ENCODE measurements around the gene GPC3. TPM values are rescaled to one million over a fixed set of nuclear protein-coding genes. Genes with fewer than 3 reads are reported as not detected.

Gene GPC3
- total and polyA plus RNA-seq, 2 donors (not counting 3 experiments of a cell fraction or from before 2014, with no cell fraction given), result not detected

DNA sequence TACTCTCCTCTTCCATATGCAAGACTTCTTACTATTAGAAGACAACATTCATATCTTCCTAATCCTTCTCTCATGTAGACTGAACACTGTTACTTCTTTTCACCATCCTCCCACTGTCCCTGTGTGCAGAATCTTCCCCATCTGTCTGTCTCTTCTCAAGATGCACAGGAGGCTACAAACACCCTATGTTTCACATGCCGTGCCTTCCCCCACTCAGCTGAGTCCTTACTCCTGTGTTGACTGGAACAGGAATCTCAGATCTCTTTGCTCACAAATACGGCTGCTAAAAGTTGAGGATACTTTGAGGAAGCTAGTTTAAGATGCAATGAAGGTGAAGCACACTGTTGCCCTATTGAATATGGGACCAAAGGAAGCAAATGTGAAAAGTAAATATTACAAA is 401.6 kb downstream of the GPC3 start:
- intact Hi-C loops (cut with micrococcal nuclease) (no loop called here), dilution Hi-C loops (cut with MboI; ENCODE audit: extremely low pct_ligation_motif_present, low sequenced_read_pairs) (no loop called here)
- Histone ChIP-seq H3K27ac (ENCODE audit: insufficient read depth, low read depth, low read length) (no peak overlapping the region), H2AFZ (ENCODE audit: low read depth, low read length) (no peak overlapping the region), H3K9me1 (replicated peaks; ENCODE audit: control insufficient read depth, extremely low read depth, insufficient read depth, low read length) (no peaks in the 10 kb centered on the region), H4K20me1 (replicated peaks; ENCODE audit: control insufficient read depth, extremely low read depth, insufficient read depth, low read length) (no peaks in the 10 kb centered on the region), H3K36me3 (ENCODE audit: control insufficient read depth in 2 of 2, extremely low read depth in 1 of 2, insufficient read depth in 2 of 2, low read length in 2 of 2) (no peaks in the 10 kb centered on the region), H3K27me3 (ENCODE audit: control insufficient read depth in 2 of 2, insufficient read depth in 2 of 2, low read length in 2 of 2) (no peaks in the 10 kb centered on the region), H3K79me2 (ENCODE audit: control insufficient read depth, insufficient read depth, low read length) (no peaks in the 10 kb centered on the region), H3K9ac (replicated peaks; ENCODE audit: extremely low read depth, insufficient read depth, low read length) (no peak overlapping the region), H3K4me2 (ENCODE audit: insufficient read depth, low read length) (no peak overlapping the region), H3K9me3 (replicated peaks; ENCODE audit: control insufficient read depth, insufficient read depth, low read length) (no peaks in the 10 kb centered on the region), H3K4me3 (replicated peaks in 1 of 3; ENCODE audit: insufficient read depth in 1 of 3, low read depth in 1 of 3, low read length in 3 of 3) (no peak overlapping the region), H3K4me1 (ENCODE audit: control insufficient read depth, extremely low read depth, insufficient read depth, low read length) (no peaks in the 10 kb centered on the region)
- BruUV-seq (replicated peaks), result no TSS peak
- FAIRE-seq (no peak), DNase-seq (ENCODE audit: low read depth, low spot score) (no peak)
- ChIA-PET POLR2A (no interaction called here), CTCF (no interaction called here)
- TF ChIP-seq POLR2AphosphoS5 (IDR thresholded peaks at IDR 0.05; ENCODE audit: insufficient read depth, low read depth, low read length) (no peak), MYC (IDR thresholded peaks at IDR 0.05; ENCODE audit: low read depth, low read length) (no peak), GATA2 (IDR thresholded peaks at IDR 0.05; ENCODE audit: insufficient read depth, insufficient read length, low read depth, low read length) (no peak), FOS (IDR thresholded peaks at IDR 0.05; ENCODE audit: borderline replicate concordance, insufficient read depth, low read length) (no peak), EZH2 (IDR thresholded peaks at IDR 0.05; ENCODE audit: borderline replicate concordance, low read depth, low read length, severe bottlenecking) (no peak), JUN (IDR thresholded peaks at IDR 0.05; ENCODE audit: borderline replicate concordance, insufficient read depth, insufficient read length, low read depth) (no peak), POLR2A (IDR thresholded peaks at IDR 0.05; ENCODE audit: low read depth, low read length) (no peak)
- TF ChIP-seq, protein P1, sequence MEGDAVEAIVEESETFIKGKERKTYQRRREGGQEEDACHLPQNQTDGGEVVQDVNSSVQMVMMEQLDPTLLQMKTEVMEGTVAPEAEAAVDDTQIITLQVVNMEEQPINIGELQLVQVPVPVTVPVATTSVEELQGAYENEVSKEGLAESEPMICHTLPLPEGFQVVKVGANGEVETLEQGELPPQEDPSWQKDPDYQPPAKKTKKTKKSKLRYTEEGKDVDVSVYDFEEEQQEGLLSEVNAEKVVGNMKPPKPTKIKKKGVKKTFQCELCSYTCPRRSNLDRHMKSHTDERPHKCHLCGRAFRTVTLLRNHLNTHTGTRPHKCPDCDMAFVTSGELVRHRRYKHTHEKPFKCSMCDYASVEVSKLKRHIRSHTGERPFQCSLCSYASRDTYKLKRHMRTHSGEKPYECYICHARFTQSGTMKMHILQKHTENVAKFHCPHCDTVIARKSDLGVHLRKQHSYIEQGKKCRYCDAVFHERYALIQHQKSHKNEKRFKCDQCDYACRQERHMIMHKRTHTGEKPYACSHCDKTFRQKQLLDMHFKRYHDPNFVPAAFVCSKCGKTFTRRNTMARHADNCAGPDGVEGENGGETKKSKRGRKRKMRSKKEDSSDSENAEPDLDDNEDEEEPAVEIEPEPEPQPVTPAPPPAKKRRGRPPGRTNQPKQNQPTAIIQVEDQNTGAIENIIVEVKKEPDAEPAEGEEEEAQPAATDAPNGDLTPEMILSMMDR (IDR thresholded peaks at IDR 0.05; ENCODE audit: extremely low read depth in 1 of 2, insufficient read depth in 1 of 2, low read depth in 1 of 2, low read length in 2 of 2), result no peak
- TF ChIP-seq, protein P2, sequence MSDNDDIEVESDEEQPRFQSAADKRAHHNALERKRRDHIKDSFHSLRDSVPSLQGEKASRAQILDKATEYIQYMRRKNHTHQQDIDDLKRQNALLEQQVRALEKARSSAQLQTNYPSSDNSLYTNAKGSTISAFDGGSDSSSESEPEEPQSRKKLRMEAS (IDR thresholded peaks at IDR 0.05; ENCODE audit: insufficient read depth, insufficient read length), result no peak
